NCI-H526 treated with DMSO at 0.1 percent for 48 hours (cell line): Measurements from ENCODE around the gene OR2B2.
"Not testable (repeated sequence)": the region's sequence is repeated elsewhere in the genome, so short reads cannot be mapped to it uniquely, and the experiment has no call there.

ENCODE experiments used
- DNase-seq: peaks from one replicate; lab custom pipeline; 2025; lab: John Stamatoyannopoulos, UW

OR2B2 gene

GRCh38 chr6:27911956-27912446 lies at the start of gene OR2B2:
TSS of gene OR2B2 (minus strand) at chr6:27912396. CDS start at chr6:27912319, 77 bp downstream.
- DNase-seq: no peak

DNA sequence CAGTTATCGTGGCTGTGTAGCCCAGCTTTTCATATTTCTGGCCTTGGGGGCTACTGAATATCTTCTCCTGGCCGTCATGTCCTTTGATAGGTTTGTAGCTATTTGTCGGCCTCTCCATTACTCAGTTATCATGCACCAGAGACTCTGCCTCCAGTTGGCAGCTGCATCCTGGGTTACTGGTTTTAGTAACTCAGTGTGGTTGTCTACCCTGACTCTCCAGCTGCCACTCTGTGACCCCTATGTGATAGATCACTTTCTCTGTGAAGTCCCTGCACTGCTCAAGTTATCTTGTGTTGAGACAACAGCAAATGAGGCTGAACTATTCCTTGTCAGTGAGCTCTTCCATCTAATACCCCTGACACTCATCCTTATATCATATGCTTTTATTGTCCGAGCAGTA lies 45.3 kb upstream of the OR2B2 start:
- no peak for DNase-seq

- no peak for DNase-seq
Observed at GRCh38 chr6:27956941-27957340, 44.7 kb upstream of the OR2B2 start, which contains the start of gene OR2B6. TSS of gene OR2B6 (plus strand) at chr6:27957241. CDS start at chr6:27957241, 0 bp downstream.

DNA sequence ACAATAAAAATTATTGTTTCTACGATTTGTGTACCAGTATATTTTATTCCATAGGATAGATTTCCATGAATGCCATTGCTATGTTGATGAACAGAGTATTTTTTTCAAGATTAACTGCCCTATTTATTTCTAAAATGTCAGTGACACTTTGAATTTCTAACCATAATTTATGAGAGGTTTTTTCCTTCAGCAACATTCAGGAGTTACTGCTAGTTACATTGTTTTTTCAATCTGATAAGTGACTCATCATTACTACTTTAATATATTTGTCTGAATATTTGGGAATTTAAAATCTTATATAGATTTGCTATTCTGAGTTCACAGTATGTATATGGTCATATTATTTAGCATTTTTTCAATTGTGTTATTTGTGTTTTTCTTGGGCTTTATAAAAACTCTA lies 38.8 kb upstream of the OR2B2 start:
- DNase-seq: no peak

DNA sequence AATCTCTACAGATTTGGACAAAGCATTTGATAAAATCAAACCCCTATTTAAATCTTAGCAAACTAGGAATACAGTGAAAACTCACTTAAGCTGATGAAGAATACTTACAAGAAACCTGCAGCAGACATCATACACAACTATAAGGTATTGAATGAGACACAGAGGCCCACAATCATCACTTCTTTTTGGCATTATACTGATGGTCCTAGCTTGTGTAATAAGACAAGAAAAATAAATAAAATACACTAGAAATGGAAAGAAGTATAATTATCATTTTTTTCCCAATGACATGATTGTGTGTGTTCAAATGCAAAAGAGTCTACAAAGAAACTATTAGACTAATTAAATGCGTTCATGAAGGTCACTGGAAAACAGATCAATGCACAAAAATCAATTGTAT lies 36.0 kb upstream of the OR2B2 start:
- DNase-seq: no peak

- DNase-seq: not testable (repeated sequence)
Observed at GRCh38 chr6:27943072-27943471, 30.9 kb upstream of the OR2B2 start.

DNA sequence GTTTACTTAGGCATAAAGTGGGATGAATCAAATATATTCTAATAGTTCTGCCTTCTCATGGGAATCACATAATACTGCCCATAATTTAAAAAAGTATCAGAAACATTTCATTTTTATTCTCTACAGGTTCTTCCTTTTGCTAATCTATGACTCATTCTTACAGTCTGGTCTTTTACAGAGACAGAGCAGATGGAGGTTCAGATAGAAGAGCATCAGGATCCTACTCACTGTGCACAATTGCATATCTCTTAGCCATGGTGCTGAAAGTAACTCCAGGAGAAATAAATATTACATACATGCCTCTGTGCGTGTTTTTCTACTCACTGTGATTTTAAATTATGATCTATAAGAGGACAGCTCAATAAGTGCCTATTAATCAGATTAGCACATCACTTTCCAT lies 28.6 kb upstream of the OR2B2 start:
- no peak for DNase-seq

DNA sequence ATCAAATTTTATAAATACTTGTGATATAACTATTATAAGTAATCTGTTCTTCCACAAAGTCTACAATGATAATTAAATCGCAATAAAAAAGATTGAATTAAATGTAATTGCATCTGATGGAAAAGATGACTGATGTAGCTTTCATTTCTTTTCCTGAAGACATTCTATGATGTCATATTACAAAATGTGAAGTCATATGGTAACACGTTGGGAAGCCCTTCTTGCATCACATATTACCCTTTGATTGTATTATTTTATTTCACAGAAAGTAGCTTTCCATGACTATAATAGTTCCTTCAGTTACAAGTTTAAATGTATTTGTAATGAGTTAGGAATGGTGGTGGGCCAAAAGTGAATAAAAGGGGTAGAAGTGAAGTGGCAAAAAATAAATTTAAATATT lies 19.0 kb upstream of the OR2B2 start:
- DNase-seq: no peak

GRCh38 chr6:27929930-27930329 lies 17.7 kb upstream of the OR2B2 start:
- DNase-seq: not testable (repeated sequence)

DNA sequence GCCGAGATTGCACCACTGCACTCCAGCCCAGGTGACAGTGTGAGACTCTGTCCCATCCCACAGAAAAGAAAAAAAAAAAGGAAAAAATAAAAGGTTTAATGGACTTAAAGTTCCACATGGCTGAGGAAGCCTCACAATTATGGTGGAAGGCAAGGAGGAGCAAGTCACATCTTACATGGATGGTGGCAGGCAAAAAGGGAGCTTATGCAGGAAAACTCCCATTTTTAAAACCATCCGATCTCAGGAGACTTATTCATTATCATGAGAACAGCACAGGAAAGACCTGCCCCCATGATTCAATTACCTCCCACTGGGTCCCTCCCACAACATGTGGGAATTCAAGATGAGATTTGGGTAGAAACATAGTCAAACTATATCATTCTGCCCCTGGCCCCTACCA lies 15.8 kb upstream of the OR2B2 start:
- not testable (repeated sequence) for DNase-seq

DNA sequence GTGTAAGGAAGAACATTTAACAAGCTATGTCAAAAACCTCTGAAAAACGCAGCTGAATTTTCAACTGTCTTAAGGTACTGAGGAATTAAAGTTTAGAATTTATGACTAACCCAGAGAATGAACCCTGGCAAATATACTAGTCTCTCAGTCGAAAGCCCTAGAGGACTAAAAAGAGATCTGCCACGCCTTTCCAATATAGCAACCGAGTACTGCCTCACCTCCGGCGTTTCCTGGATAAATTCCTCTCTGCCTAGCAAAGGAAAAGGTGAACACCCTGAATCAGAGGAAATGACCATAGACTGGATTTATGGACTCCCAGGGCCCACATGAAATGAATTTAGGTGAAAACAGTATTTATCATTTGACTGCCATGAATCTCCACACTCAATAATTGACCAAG lies 12.0 kb upstream of the OR2B2 start:
- no peak for DNase-seq

GRCh38 chr6:27922949-27923348 lies 10.8 kb upstream of the OR2B2 start:
- no peak for DNase-seq

DNA sequence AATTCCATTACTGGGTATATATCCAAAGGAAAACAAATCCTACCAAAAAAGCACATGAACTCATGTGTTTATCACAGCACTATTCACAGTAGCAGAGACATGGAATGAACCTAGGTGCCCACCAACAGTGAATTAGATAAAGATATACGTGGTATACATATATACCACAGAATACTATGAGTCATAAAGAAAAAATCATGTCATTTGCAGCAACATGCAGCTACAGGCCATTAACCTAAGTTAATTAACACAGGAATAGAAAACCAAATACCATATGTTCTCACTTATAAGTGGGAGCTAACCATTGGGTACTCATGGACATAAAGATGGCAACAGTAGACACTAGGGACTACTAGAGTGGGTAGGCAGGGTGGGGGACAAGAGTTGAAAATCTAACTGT lies 4.2 kb downstream of the OR2B2 start:
- DNase-seq: no peak

GRCh38 chr6:27902335-27903314 lies 9.6 kb downstream of the OR2B2 start:
- DNase-seq: peak; percentile 71

GRCh38 chr6:27901801-27902200 lies 10.4 kb downstream of the OR2B2 start:
- no peak for DNase-seq

- not testable (repeated sequence) for DNase-seq
Observed at GRCh38 chr6:27900197-27900596, 12.0 kb downstream of the OR2B2 start.

DNA sequence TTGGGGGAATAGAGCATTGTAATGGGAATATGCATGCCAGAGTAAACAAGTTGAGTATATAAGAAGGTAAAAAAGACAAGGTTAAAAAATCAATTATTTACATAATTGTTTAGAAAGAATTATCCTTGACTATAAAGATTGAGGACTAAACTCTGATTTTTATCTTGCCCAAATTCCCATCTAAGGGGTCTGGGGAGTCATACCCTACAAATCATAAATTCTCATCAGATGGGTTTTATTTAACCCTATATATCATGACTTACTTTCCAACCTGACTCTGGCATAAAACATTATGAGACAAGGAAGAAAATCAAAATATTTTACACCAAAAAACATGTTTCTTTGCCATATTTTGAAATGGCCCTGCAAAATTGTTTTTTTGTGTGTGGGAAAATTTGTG lies 12.7 kb downstream of the OR2B2 start:
- DNase-seq: no peak

DNA sequence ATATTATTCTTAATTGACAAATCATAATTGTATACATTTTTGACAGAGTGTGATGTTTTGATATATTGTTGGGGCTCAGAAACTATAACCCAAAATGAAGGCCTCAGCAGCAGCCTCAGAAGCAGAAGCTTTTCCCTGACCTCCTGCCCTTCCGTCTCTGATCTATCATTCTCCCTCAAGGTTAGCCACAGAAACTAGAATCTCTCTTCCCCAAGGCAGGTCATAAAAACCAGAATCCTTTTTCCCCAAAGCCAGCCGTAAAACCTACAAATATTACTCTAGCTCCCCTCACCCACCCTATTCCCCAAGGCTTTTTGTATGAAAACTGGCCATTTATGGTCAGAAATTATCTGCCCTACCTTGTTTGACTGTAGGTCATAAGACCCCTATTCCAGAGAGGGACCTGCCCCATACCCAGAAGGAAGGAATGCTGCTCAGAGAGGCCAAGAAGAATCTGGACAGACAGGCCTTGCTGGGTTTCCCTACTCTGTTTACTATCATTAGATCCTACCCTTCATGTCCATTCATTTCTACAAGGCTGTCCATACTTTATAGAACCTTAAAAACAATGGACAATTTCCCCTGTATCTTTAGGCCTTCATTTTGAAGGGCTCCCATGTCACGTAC lies 14.5 kb downstream of the OR2B2 start:
- no peak for DNase-seq

DNA sequence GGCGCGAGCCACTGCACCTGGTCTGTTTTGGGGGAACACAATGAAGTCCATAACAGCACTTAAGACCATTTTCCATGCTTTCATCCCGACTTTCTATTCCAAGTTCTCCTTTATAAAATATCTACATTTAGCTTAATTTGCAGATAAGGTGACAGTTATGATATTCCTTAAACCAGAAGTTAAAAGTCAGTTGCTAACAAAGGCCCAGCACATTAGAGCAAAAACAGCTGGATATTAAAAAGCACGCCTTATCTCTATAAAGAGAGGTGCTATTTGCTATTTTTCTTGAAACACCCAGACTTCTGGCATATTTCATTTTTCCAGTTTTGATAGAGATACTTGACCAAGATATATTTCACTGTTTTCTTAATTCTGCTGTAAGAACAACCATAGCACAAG lies 15.8 kb downstream of the OR2B2 start:
- no peak for DNase-seq

DNA sequence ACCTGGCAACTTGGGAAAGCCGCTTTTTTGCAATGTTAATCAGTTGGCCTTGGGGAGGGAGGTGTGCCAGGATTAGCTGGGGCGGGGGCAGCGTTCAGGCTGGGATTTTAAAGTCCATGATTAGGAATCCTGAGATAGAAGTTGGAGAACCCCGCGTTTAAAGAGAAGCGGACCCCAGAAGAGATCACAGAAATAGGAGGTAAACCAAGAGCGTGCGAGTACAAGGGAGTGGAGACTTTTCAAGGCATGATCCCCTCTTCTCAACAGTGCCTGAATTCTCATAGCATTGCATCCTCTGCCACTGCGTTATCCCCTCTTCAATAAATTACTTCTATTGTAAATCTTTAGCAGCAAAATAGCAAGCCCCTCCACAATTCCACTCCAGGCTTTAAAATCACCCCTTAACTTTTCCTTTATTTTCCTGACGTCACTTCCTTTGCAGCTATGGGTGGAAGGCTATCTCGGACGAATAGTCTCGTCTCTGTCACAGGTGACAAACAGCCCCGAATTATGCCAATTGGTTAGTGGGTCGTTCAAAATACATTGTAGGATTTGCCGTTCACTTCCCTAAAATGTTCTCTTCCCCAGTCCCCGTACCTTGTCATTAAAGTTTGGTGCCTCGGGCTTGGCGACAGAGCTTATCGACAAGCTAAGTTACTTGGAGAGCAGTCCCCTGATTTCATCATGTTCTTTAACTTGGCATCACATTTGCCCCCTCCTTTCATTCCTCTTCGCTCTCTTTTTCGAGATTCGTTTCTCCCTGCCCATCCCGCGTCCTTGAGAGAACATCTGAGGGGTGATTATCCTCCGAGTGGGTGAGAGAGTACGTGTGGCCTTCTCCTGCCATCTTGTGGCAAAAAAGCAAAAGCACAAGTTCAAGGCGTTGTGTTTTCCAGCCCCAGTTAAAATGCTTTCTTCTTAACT lies 17.1 kb downstream of the OR2B2 start:
- peak; percentile 76 for DNase-seq

DNA sequence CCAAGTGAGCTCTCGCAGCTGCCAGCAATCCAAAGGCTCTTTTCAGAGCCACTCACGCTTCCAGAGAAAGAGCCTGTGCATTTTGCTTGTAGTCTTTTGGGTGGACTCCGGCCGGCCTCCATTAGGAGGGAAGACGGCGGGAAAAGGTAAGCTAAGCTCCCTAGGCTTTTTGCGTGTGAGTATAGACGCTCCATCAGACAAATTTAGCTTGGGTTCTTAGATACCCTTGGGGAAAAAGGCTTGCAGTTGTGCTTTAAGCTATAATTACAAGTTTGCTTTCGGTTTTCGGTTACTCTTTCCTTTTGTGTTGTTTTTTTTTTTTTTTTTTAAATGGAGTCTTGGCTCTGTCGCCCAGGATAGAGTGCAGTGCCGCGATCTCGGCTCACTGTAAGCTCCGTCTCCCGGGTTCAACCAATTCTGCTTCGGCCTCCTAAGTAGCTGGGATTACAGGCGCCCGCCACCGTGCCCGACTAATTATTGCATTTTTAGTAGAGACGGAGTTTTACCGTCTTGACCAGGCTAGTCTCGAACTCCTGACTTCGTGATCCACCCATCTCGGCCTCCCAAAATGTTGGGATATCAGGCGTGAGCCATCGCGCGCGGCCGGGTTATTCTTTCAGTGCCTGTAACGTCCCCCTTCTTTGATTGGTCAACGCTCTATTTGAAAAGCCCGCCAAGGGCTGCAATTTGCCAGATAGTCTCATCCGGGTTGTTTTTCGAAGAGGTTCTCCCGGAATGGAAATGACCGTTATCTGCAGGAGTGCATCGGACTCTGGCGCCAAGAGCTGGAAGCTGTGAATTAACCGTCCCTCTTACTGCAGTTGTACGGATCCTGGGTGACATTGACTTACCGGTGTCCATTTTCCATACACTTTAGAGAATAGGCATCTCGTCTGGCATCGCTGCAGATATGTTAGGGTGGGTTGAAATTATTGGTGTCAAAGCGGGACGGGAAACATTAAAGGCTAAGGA lies 18.1 kb downstream of the OR2B2 start:
- peak; percentile 90 for DNase-seq
